OCI-LY1 (cell line): ENCODE measurements around the gene RBM15B.

Source experiments
- CTCF ChIP-seq: fragments of 200-600 bp; sonication (generic), shearing (Covaris generic); IDR thresholded peaks from 2 replicates; pipeline ENCODE4 v1.5.1; 2017; ENCODE audit warnings: mild to moderate bottlenecking, antibody characterized with exemption, low read length, moderate library complexity, mixed read lengths
- EZH2 ChIP-seq: fragments of 200-600 bp; sonication (generic), shearing (Covaris generic); IDR thresholded peaks from 2 replicates; pipeline ENCODE4 v1.8.0; 2017; ENCODE audit warnings: borderline replicate concordance, mixed run types, mild to moderate bottlenecking, antibody characterized with exemption, low read length, moderate library complexity, mixed read lengths

- TF ChIP-seq CTCF, result peak; percentile 75; the same call in 1 of the 2 replicates
- no peak for TF ChIP-seq EZH2
Measured at GRCh38 chr3:51391075-51391565, at the start of gene RBM15B.
